ENCODE results near the gene DDA1.
"Not testable (repeated sequence)": the region's sequence is repeated elsewhere in the genome, so short reads cannot be mapped to it uniquely, and the experiment has no call there.

DDA1 gene

GRCh38 chr19:17348700-17349099, 39.3 kb downstream of the DDA1 start:
- no peak for DNase-seq

GRCh38 chr19:17351815-17352435, 42.6 kb downstream of the DDA1 start:
- DNase-seq, result no peak

DNA sequence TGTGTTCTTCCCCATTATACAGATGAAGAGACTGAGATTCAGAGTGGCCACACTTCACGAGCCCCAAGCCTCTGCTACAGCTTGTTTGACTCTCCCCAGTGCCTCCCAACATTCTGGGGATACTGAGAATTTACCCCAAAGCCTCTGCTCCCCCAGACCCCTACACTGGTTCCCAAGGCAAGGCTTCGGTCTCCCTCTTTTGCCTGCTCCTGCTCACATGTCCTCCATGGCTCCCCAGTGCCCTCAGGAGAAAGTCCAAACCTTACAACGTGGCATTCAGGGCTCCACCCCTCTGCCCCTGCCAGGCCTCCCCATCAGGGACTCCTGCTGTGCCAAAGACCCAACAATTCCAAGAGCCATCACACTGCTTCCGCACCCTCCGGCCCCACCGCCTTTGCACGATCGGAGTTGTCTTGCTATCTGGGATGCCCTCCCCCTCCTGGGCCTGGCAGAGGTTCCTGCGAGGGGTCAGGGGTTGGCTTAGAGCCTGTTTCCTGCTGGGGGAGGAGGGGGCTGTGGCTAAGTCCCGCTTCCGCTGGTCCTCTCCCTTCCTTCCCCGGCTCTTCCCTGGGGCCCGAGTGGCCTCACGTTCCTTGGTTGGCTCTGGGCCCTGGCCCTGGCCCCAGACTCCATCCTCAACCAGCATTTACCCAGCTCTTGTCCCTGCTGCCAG, 43.4 kb downstream of the DDA1 start:
- no peak for DNase-seq

DNA sequence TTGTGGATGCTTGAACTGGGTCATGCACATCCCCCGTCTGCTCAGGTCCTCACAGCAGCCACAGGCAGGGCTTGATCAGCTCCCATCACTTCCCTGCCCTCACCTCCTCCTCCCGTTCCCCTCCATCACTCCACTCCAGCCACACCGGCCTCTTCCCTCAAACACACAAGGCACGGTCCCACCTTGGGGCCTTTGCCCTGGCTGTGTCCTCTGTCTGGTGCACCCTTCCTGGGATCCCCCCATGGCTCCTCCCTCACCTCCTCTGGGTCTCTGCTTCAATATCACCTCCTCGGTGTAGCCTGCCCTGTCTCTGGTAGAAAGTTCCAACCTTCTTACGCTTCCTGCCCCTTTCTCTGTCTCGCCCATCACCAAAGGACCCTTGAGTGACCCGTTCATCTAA, 44.0 kb downstream of the DDA1 start:
- DNase-seq, result no peak

DNA sequence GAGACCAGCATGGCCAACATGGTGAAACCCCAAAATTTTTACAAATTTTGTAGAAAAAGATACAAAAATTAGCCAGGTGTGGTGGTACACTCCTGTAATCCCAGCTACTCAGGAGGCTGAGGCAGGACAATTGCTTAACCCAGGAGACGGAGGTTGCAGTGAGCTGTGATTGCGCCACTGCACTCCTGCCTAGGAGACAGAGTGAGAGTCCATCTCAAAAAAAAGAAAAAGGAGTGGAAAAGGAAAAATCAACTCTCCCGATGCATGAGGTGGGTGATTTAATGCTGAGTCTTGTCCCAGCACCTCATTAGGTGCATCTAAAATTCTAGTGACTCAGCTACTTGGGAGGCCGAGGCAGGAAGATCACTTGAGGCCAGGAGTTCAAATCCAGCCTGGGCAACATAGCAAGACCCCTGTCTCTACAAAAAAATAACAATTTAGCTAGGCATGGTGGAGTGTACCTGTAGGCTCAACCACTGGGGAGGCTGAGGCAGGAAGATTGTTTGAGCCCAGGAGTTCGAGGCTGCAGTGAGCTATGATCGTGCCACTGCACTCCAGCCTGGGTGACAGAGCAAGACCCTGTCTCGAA, 47.8 kb downstream of the DDA1 start:
- DNase-seq, result no peak

GRCh38 chr19:17357724-17358123, 48.4 kb downstream of the DDA1 start:
- DNase-seq, result no peak

GRCh38 chr19:17358395-17358794, 49.0 kb downstream of the DDA1 start:
- DNase-seq, result no peak

DNA sequence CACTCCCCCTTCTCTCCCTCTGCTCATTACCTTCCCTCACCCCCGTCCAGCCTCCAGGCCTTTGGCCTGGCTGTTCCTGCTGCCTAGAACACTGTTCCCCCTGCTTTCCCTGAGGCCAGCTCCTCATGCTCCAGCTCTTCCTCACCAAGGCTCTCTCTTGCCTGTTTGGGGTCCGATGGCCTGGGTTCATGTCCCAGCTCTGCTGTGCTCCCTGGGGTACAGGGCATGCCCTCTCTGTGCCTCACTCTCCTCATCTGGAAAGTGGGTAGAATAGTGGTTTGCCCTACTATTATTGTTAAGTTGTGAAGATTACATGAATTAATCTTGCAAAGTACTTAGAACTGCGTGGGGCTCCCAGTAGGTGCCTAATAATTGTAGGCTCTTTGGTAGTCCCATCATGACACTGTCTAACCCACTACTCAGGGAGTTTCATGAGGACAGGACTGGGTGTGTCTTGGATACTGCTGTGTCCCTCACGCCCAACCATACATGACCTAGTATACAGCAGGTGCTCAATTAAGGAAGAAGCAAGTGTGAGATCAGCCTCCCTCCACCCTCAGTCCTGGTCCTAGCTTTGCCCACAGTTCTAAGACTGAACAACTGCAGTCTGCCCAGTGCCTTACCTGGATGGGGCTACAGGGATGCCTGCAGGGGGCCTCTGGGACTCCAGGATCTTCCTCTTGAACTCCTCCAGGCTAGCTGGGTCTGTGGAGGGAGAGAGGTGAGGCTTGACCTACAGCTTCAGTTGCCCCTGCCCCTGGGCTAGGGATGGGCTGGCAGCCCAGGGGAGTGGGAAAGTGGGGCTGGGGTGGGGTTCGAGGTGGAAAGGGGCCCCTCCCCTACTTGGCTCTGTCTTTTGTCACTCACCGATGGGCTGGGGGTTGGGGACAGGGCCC, 50.8 kb downstream of the DDA1 start:
- no peak for DNase-seq

DNA sequence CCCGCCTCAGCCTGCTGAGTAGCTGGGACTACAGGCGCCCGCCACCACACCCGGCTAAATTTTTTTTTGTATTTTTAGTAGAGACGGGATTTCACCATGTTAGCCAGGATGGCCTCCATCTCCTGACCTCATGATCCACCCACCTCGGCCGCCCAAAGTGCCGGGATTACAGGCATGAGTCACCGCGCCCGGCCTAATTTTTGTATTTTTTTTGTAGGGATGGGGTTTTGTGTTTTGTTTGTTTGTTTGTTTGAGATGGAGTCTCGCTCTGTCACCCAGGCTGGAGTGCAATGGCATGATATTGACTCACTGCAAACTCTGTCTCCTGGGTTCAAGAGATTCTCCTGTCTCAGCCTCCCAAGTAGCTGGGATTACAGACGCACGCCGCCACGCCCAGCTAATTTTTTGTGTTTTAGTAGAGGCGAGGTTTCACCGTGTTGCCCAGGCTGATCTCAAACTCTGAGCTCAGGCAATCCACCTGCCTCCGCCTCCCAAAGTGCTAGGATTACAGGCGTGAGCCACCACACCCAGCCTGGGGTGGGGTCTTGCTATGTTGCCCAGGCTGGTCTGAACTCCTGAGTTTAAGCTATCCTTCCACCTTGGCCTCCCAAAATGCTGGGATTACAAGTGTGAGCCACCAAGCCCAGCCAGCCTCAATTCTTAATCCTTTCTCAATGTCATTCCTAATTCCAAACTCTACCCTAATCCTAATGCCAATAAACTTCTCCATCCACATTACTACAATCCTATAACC, 54.7 kb downstream of the DDA1 start:
- DNase-seq, result not testable (repeated sequence)

DNA sequence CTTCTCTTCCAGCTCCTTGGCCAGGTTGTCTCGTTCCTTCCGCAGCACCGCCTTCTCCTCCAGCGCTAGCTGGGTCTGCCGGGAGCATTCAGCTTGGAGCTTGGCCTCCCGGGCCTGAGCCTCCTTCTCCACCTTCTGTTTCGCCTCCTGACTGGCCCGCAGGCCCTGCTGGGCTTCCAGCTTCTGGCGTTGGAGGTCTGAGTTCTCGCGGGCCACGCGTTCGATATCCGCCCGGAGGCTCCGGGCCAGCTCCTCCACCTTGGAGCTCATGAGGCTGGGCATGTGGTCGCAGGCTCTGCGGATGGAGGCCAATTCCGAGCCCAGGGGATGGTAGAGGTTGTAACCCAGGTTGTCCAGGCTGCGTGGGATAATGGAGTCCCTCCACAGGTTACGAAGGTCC, 56.0 kb downstream of the DDA1 start:
- DNase-seq, result no peak

DNA sequence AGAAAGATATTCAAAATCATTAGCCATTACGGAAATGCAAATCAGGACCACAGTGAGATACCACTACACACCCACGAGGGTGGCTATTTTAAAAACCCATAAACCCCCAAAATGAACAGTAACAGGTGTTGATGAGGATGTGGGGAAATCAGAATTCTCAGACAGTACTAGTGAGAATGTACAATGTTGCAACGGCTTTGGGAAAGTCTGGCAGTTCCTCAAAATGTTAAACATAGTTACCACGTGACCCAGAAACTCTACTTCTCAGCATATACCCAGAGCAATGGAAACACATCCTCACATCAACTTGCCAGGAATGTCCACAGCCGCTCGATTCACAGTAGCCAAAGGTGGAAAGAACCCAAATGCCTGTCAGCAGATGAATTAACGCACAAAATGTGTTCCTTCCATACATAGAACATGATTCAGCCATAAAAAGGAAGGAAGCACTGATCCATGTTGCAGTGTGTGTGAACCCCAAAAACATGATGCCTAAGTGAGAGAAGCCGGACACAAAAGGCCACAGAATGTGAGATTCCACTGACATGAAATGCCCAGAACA, 60.7 kb downstream of the DDA1 start:
- no peak for DNase-seq
